Heart left ventricle (tissue), 16 donors: Measurements from ENCODE around the gene RAB22A. TPM values are rescaled to one million over a fixed set of nuclear protein-coding genes. Genes with fewer than 3 reads are reported as not detected.

ENCODE experiments used
- ATAC-seq, 4 donors: fragments of 200-7000 bp; cut with Tn5 transposase; one replicate each; pipeline ENCODE4 v1.9.1; 2020 to 2022; ENCODE audit warnings: moderate library complexity in 4 of 4, mild to moderate bottlenecking in 3 of 4, moderate number of reproducible peaks in 1 of 4
- DNase-seq, 5 donors: peaks; one replicate each; pipeline ENCODE4 v3.0.0-alpha.2; 2020
- H3K27ac ChIP-seq, 12 donors: fragments of 200-600 bp; sonication (generic) in 4 of 12; one replicate each; pipeline versions ENCODE4 v1.5.0 to v1.8.0; 2016 to 2022; ENCODE audit warnings: mild to moderate bottlenecking in 2 of 12
- H3K27me3 ChIP-seq, 9 donors: fragments of 200-600 bp; sonication (generic) in 2 of 9; one replicate each; pipeline versions ENCODE4 v1.5.1 to v1.8.0; 2016 to 2022; ENCODE audit warnings: mild to moderate bottlenecking in 3 of 9
- H3K36me3 ChIP-seq, 9 donors: fragments of 200-600 bp; sonication (generic) in 2 of 9; one replicate each; pipeline versions ENCODE4 v1.5.0 to v1.8.0; 2018 to 2022; ENCODE audit warnings: mild to moderate bottlenecking in 2 of 9
- H3K4me1 ChIP-seq, 12 donors: fragments of 200-600 bp; sonication (generic) in 4 of 12; one replicate each; pipeline versions ENCODE4 v1.5.0 to v1.8.0; 2016 to 2022; ENCODE audit warnings: mild to moderate bottlenecking in 3 of 12
- H3K4me3 ChIP-seq, 12 donors: fragments of 200-600 bp; sonication (generic) in 4 of 12; one replicate each; pipeline versions ENCODE4 v1.5.0 to v1.8.0; 2017 to 2022; ENCODE audit warnings: mild to moderate bottlenecking in 9 of 12, moderate library complexity in 4 of 12
- H3K9me3 ChIP-seq, 12 donors: fragments of 200-600 bp; sonication (generic) in 4 of 12; one replicate each; pipeline versions ENCODE4 v1.5.0 to v1.8.0; 2016 to 2022; ENCODE audit warnings: mild to moderate bottlenecking in 1 of 12
- CTCF ChIP-seq, 12 donors: fragments of 200-600 bp; sonication (generic) in 4 of 12; IDR thresholded peaks; one replicate each; pipeline versions ENCODE4 v1.5.0 to v1.8.0; 2018 to 2022; ENCODE audit warnings: antibody characterized with exemption in 12 of 12, mild to moderate bottlenecking in 5 of 12
- POLR2A ChIP-seq, 2 donors: fragments of 450-650 bp; IDR thresholded peaks; one replicate each; pipeline ENCODE4 v1.6.1; 2017; ENCODE audit warnings: antibody characterized with exemption in 2 of 2, mild to moderate bottlenecking in 2 of 2, moderate library complexity in 2 of 2
- WGBS, 4 donors: extraction: QIAGEN DNeasy Blood & Tissue Kit in 2 of 4; methylation state at CpG; one replicate each; pipeline versions ENCODE4 v1.1.5 to v1.1.7; 2013 to 2018; 5-methylcytosine and 5-hydroxymethylcytosine counted together
- intact Hi-C, 10 donors: fragments of 100-400 bp; cut with DNase I; formaldehyde crosslinking; loops; one replicate each; pipeline versions ENCODE4 v1.11.1 to v1.14.2; 2022
- polyA plus RNA-seq, 2 donors: library from polyadenylated mRNA; stranded (reverse); fragments of 200-250 nt; gene quantifications; one replicate each; pipeline ENCODE4 v1.2.3, GENCODE V29; 2013
- total RNA-seq, 9 donors: library from RNA; depleted of rRNA in 2 of 9; stranded (reverse); fragments of >200 nt in 2 of 9; fragmentation: NEBNext Ultra II Directional in 3 of 9; extraction: Animal tissue kit (Norgen Biotek cat#: 25700) in 3 of 9; gene quantifications; one replicate each; pipeline versions ENCODE4 v1.1.0 to v1.2.4, GENCODE V29; 2016 to 2023
- donor health status: ischemic (EF 13 %, LVEDD 7.1; RV severe dilation, severe dysfunction).
- donor health status: healthy with polysubstance abuse.
- donor health status: DM: no; HTN: yes; CAD: no.
- donor health status: DM: no; HTN: no; CAD: no.
- donor health status: ischemic (EF 25% LVEDD 6.9; RV normal size, moderate dysfunction).
- donor health status: ischemic (EF 25% LVEDD 5.7; RV mildly dilated, moderate dysfunction).
- donor health status: healthy.
- donor health status: DM: yes; HTN: yes; CAD: no.
- donor health status: ischemic (EF 35%, LVEDD 5.7; RV mildly dilated, moderate dysfunction).
- donor health status: nonischemic (EF 11% LVEDD 7.7; RV severe dilation, severe dysfunction).
- donor health status: DM: yes; HTN: yes; CAD: no.
- donor health status: PGD.
- donor health status: ischemic (EF 29% LVEDD 5.4; RV normal size, mild dysfunction).
- donor health status: nonischemic (EF 23%, LVEDD 6.1; RV moderate dilation, normal function).

The RAB22A gene
- total and polyA plus RNA-seq, 11 donors: 3.0 to 9.7 (median 6.4) TPM

GRCh38 chr20:58382096-58382495 lies 72.6 kb downstream of the RAB22A start:
- intact Hi-C loops: loop anchor here in 3 of 10 donors (5.0 to 10.0 kb wide), 2 partner anchors 67 to 70 kb away; no protein-coding TSS in a partner anchor
- no peak overlapping the region for H3K27ac ChIP-seq
- WGBS, 4 donors: 77 to 84% (median 81%) methylated on average over 4 of the region's 4 CpGs

GRCh38 chr20:58384821-58385220 lies 75.3 kb downstream of the RAB22A start:
- no peak overlapping the region for H3K4me3 ChIP-seq

More at GRCh38 chr20:58382096-58382495, 72.6 kb downstream of the RAB22A start:
- DNase-seq (no peak), ATAC-seq (no peak)
- H3K4me1 ChIP-seq: no peaks in the 10 kb centered on the region
- peaks cover 0 to 11% (median 0%) of the 10 kb centered on the region in 9 donors for H3K27me3 ChIP-seq
- peaks cover 0 to 2% (median 0%) of the 10 kb centered on the region in 12 donors for H3K9me3 ChIP-seq
- TF ChIP-seq POLR2A (IDR thresholded peaks at IDR 0.05) (no peak), CTCF (IDR thresholded peaks at IDR 0.05) (no peak)
- H3K36me3 ChIP-seq: no peaks in the 10 kb centered on the region
- no peak overlapping the region for H3K4me3 ChIP-seq

GRCh38 chr20:58388028-58388601 lies 78.6 kb downstream of the RAB22A start:
- H3K4me1 ChIP-seq: peaks cover 0 to 39% (median 29%) of the 10 kb centered on the region in 12 donors
- peak overlapping the region in 9 of 12 donors; percentile 69 to 91 (median 86) for H3K4me3 ChIP-seq
- peaks cover 0 to 14% (median 0%) of the 10 kb centered on the region in 9 donors for H3K36me3 ChIP-seq
- WGBS, 4 donors: 72 to 77% (median 74%) methylated on average over 4 of the region's 4 CpGs
- DNase-seq: no peak
- ATAC-seq: no peak
- intact Hi-C loops: loop anchor here in 6 of 10 donors (5.0 to 10.0 kb wide), 6 partner anchors 73 to 504 kb away; partner anchors contain the start of genes STX16 (in 2 of the 6), NPEPL1 (in 1 of the 6) and RAB22A (in 1 of the 6)
- H3K27ac ChIP-seq: peak overlapping the region in 6 of 12 donors; percentile 92 to 97 (median 94)
- H3K9me3 ChIP-seq: peaks cover 0 to 10% (median 0%) of the 10 kb centered on the region in 12 donors
- peaks cover 0 to under 1% (median 0%) of the 10 kb centered on the region in 9 donors for H3K27me3 ChIP-seq
- TF ChIP-seq CTCF (IDR thresholded peaks at IDR 0.05): no peak
- no peak for TF ChIP-seq POLR2A (IDR thresholded peaks at IDR 0.05)

More at GRCh38 chr20:58384821-58385220, 75.3 kb downstream of the RAB22A start:
- no peak for DNase-seq
- H3K4me1 ChIP-seq: peaks cover 0 to 6% (median 1%) of the 10 kb centered on the region in 12 donors
- no peak for ATAC-seq
- intact Hi-C loops: loop anchor here in 7 of 10 donors (5.0 to 10.0 kb wide), 6 partner anchors 70 to 507 kb away; partner anchors contain the start of genes STX16 (in 2 of the 7), NPEPL1 (in 1 of the 7) and RAB22A (in 1 of the 7)
- 91 to 95% (median 94%) methylated on average over 5 of the region's 5 CpGs for WGBS, 4 donors
- TF ChIP-seq POLR2A (IDR thresholded peaks at IDR 0.05): no peak
- peaks cover 0 to 5% (median 0%) of the 10 kb centered on the region in 9 donors for H3K27me3 ChIP-seq
- H3K27ac ChIP-seq: no peak overlapping the region
- H3K36me3 ChIP-seq: no peaks in the 10 kb centered on the region
- H3K9me3 ChIP-seq: peaks cover 0 to 10% (median 0%) of the 10 kb centered on the region in 12 donors

- Histone ChIP-seq H3K27me3 (no peaks in the 10 kb centered on the region), H3K27ac (peak within 1 kb of the TSS; percentile 80 to 97 (median 94)), H3K9me3 (peaks cover 0 to 10% (median 0%) of the 10 kb centered on the region in 12 donors), H3K36me3 (peaks cover 0 to 14% (median 0%) of the 10 kb centered on the region in 9 donors), H3K4me1 (peaks cover 0 to 46% (median 29%) of the 10 kb centered on the region in 12 donors), H3K4me3 (peak within 1 kb of the TSS; percentile 69 to 91 (median 86))
- TF ChIP-seq POLR2A (IDR thresholded peaks at IDR 0.05) (peak in 1 of 2 donors; percentile 85), CTCF (IDR thresholded peaks at IDR 0.05) (no peak)
- WGBS, 4 donors: 0 to 1% (median 0%) methylated on average over 17 to 51 of the region's 51 CpGs
- intact Hi-C loops: loop anchor here in 6 of 10 donors (1.0 to 10.0 kb wide), 7 partner anchors 74 to 503 kb away; partner anchors contain the start of genes STX16 (in 2 of the 6), NPEPL1 (in 1 of the 6) and RAB22A (in 1 of the 6)
- ATAC-seq (peak; percentile 99 to 100 (median 99)), DNase-seq (peak; percentile 94 to 99 (median 96))
Measured at GRCh38 chr20:58388882-58389323, 79.4 kb downstream of the RAB22A start, which contains the start of gene VAPB. TSS of gene VAPB (plus strand) at chr20:58389229. CDS start at chr20:58389460, 231 bp downstream.
